ENCODE data around the gene OARD1.

The OARD1 gene

GRCh38 chr6:41050536-41050935 is 21.6 kb downstream of the OARD1 start:
- DNase-seq (ENCODE audit: low read depth in 2 of 3, low spot score in 1 of 3), result no peak

- no peak for DNase-seq (ENCODE audit: low read depth in 2 of 3, low spot score in 1 of 3)
Measured at GRCh38 chr6:41049955-41050354, 22.2 kb downstream of the OARD1 start.

- DNase-seq (ENCODE audit: low read depth in 2 of 3, low spot score in 1 of 3), result no peak
Measured at GRCh38 chr6:41049521-41049920, 22.6 kb downstream of the OARD1 start.

- DNase-seq (ENCODE audit: low read depth in 2 of 3, low spot score in 1 of 3), result no peak
Measured at GRCh38 chr6:41047745-41048732, 24.1 kb downstream of the OARD1 start.

- DNase-seq (ENCODE audit: low read depth in 2 of 3, low spot score in 1 of 3), result no peak
Measured at GRCh38 chr6:41047306-41047705, 24.9 kb downstream of the OARD1 start.

- no peak for DNase-seq (ENCODE audit: low read depth in 2 of 3, low spot score in 1 of 3)
Measured at GRCh38 chr6:41046084-41046483, 26.1 kb downstream of the OARD1 start.

GRCh38 chr6:41045664-41046063 is 26.5 kb downstream of the OARD1 start:
- no peak for DNase-seq (ENCODE audit: low read depth in 2 of 3, low spot score in 1 of 3)

GRCh38 chr6:41043151-41043550 is 29.0 kb downstream of the OARD1 start:
- no peak for DNase-seq (ENCODE audit: low read depth in 2 of 3, low spot score in 1 of 3)

- no peak for DNase-seq (ENCODE audit: low read depth in 2 of 3, low spot score in 1 of 3)
Measured at GRCh38 chr6:41042226-41043055, 29.7 kb downstream of the OARD1 start, which contains the start of gene TSPO2. TSPO2 (plus strand) TSS chr6:41042467; CDS start chr6:41042986, 519 bp downstream.

GRCh38 chr6:41040940-41041536 is 31.1 kb downstream of the OARD1 start:
- DNase-seq (ENCODE audit: low read depth in 2 of 3, low spot score in 1 of 3), result no peak

GRCh38 chr6:41040101-41040939 is 31.8 kb downstream of the OARD1 start:
- no peak for DNase-seq (ENCODE audit: low read depth in 2 of 3, low spot score in 1 of 3)

GRCh38 chr6:41039060-41039998 is 32.8 kb downstream of the OARD1 start, which contains the start of gene UNC5CL:
UNC5CL (minus strand) TSS chr6:41039221; CDS start chr6:41035074, 4,147 bp downstream.
- DNase-seq (ENCODE audit: low read depth in 2 of 3, low spot score in 1 of 3), result peak; percentile 31 to 59 (median 39)

GRCh38 chr6:41038205-41038604 is 34.0 kb downstream of the OARD1 start:
- no peak for DNase-seq (ENCODE audit: low read depth in 2 of 3, low spot score in 1 of 3)

- DNase-seq (ENCODE audit: low read depth in 2 of 3, low spot score in 1 of 3), result no peak
Measured at GRCh38 chr6:41037107-41037900, 34.9 kb downstream of the OARD1 start.

- DNase-seq (ENCODE audit: low read depth in 2 of 3, low spot score in 1 of 3), result no peak
Measured at GRCh38 chr6:41036601-41037000, 35.6 kb downstream of the OARD1 start.

GRCh38 chr6:41036186-41036585 is 36.0 kb downstream of the OARD1 start:
- DNase-seq (ENCODE audit: low read depth in 2 of 3, low spot score in 1 of 3), result no peak

- DNase-seq (ENCODE audit: low read depth in 2 of 3, low spot score in 1 of 3), result no peak
Measured at GRCh38 chr6:41033776-41034175, 38.4 kb downstream of the OARD1 start.

- no peak for DNase-seq (ENCODE audit: low read depth in 2 of 3, low spot score in 1 of 3)
Measured at GRCh38 chr6:41032830-41033229, 39.3 kb downstream of the OARD1 start.

Measured in stimulated activated CD4-positive, alpha-beta T cell treated with anti-CD3 and anti-CD28 coated beads, Interleukin-12 subunit alpha, Interleukin-12 subunit beta, amount 100 ng/mL, for 48 hours (primary cell).